ENCODE results near the gene PLEKHG4. TPM values are rescaled to one million over a fixed set of nuclear protein-coding genes. Genes with fewer than 3 reads are reported as not detected.

The PLEKHG4 gene
- total and polyA plus RNA-seq, 9 of the 15 experiments (the other 6 are each of a cell fraction or from before 2014, with no cell fraction given): 3.7 to 36.8 (median 17.9) TPM

DNA sequence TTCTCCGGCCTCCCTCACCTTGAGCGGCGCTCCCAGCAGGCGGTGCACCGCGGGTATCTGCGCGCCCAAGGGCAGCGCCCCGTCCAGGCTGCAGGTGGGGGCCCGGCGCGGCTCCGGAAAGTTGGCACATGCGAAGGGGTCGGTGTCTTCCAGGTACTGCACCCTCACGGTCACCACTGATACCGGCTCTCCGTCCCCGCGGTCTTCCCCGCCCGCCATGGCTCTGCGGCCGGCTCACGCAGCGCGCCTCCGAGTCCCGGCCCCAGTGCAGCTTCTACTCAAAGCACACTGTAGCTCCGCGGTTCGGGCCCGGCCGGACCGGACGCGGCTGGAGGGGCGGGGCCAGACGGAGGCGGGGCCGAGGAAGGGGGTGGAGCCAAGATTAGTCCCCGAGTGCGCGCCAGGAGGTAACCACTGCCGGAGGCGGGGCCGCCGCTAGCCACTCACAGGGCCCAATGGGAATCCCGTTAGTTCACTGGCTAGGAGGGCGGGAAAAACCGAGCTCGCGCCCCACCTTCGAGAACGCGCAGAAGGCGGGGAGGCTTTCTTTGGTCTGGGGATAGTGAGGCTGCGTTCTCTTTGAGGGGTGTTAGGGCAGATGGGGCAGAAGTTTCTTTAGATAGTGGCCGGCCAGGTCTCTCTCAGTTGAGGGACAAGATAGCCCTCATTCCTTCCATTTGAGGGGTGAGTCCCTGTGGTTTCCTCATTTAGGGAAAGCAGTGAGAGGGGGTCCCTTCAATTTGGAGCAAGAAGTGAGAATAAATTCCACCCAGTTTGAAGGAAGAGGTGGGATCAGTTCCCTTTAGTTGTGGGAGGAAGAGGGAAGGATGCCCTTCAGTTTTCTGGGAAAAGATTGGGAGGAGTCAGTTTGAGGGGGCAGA, 31.9 kb upstream of the PLEKHG4 start, which contains the start of gene FHOD1 (continued):
- TF ChIP-seq, protein P1, sequence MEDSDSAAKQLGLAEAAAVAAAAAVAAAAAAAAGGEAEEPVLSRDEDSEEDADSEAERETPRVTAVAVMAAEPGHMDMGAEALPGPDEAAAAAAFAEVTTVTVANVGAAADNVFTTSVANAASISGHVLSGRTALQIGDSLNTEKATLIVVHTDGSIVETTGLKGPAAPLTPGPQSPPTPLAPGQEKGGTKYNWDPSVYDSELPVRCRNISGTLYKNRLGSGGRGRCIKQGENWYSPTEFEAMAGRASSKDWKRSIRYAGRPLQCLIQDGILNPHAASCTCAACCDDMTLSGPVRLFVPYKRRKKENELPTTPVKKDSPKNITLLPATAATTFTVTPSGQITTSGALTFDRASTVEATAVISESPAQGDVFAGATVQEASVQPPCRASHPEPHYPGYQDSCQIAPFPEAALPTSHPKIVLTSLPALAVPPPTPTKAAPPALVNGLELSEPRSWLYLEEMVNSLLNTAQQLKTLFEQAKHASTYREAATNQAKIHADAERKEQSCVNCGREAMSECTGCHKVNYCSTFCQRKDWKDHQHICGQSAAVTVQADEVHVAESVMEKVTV (CRISPR knock-in tag; IDR thresholded peaks at IDR 0.05): no peak
- TF ChIP-seq SUPT5H (IDR thresholded peaks at IDR 0.05) (peak; percentile 88), SMARCA4 (IDR thresholded peaks at IDR 0.05) (no peak), RBM15 (IDR thresholded peaks at IDR 0.05; ENCODE audit: insufficient read depth, low read length) (no peak), FOXA1 (IDR thresholded peaks at IDR 0.05; ENCODE audit: borderline replicate concordance) (no peak), NCOA1 (IDR thresholded peaks at IDR 0.05; ENCODE audit: low read depth) (no peak), STAT5A (IDR thresholded peaks at IDR 0.05; ENCODE audit: borderline replicate concordance, low read length) (no peak)
- TF ChIP-seq, protein P2, sequence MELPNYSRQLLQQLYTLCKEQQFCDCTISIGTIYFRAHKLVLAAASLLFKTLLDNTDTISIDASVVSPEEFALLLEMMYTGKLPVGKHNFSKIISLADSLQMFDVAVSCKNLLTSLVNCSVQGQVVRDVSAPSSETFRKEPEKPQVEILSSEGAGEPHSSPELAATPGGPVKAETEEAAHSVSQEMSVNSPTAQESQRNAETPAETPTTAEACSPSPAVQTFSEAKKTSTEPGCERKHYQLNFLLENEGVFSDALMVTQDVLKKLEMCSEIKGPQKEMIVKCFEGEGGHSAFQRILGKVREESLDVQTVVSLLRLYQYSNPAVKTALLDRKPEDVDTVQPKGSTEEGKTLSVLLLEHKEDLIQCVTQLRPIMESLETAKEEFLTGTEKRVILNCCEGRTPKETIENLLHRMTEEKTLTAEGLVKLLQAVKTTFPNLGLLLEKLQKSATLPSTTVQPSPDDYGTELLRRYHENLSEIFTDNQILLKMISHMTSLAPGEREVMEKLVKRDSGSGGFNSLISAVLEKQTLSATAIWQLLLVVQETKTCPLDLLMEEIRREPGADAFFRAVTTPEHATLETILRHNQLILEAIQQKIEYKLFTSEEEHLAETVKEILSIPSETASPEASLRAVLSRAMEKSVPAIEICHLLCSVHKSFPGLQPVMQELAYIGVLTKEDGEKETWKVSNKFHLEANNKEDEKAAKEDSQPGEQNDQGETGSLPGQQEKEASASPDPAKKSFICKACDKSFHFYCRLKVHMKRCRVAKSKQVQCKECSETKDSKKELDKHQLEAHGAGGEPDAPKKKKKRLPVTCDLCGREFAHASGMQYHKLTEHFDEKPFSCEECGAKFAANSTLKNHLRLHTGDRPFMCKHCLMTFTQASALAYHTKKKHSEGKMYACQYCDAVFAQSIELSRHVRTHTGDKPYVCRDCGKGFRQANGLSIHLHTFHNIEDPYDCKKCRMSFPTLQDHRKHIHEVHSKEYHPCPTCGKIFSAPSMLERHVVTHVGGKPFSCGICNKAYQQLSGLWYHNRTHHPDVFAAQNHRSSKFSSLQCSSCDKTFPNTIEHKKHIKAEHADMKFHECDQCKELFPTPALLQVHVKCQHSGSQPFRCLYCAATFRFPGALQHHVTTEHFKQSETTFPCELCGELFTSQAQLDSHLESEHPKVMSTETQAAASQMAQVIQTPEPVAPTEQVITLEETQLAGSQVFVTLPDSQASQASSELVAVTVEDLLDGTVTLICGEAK (IDR thresholded peaks at IDR 0.05): 0 out of 2 replicates have a peak, but pooled peaks have one; percentile 12
- TF ChIP-seq, protein P2 (CRISPR knock-in tag; IDR thresholded peaks at IDR 0.05): 0 out of 2 replicates have a peak, but pooled peaks have one; percentile 9
- TF ChIP-seq, protein P3, sequence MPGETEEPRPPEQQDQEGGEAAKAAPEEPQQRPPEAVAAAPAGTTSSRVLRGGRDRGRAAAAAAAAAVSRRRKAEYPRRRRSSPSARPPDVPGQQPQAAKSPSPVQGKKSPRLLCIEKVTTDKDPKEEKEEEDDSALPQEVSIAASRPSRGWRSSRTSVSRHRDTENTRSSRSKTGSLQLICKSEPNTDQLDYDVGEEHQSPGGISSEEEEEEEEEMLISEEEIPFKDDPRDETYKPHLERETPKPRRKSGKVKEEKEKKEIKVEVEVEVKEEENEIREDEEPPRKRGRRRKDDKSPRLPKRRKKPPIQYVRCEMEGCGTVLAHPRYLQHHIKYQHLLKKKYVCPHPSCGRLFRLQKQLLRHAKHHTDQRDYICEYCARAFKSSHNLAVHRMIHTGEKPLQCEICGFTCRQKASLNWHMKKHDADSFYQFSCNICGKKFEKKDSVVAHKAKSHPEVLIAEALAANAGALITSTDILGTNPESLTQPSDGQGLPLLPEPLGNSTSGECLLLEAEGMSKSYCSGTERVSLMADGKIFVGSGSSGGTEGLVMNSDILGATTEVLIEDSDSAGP (CRISPR knock-in tag; IDR thresholded peaks at IDR 0.05): no peak
- TF ChIP-seq, protein P4, sequence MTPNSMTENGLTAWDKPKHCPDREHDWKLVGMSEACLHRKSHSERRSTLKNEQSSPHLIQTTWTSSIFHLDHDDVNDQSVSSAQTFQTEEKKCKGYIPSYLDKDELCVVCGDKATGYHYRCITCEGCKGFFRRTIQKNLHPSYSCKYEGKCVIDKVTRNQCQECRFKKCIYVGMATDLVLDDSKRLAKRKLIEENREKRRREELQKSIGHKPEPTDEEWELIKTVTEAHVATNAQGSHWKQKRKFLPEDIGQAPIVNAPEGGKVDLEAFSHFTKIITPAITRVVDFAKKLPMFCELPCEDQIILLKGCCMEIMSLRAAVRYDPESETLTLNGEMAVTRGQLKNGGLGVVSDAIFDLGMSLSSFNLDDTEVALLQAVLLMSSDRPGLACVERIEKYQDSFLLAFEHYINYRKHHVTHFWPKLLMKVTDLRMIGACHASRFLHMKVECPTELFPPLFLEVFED (CRISPR knock-in tag; conservative IDR thresholded peaks at IDR 0.05): no peak
- TF ChIP-seq, protein P5, sequence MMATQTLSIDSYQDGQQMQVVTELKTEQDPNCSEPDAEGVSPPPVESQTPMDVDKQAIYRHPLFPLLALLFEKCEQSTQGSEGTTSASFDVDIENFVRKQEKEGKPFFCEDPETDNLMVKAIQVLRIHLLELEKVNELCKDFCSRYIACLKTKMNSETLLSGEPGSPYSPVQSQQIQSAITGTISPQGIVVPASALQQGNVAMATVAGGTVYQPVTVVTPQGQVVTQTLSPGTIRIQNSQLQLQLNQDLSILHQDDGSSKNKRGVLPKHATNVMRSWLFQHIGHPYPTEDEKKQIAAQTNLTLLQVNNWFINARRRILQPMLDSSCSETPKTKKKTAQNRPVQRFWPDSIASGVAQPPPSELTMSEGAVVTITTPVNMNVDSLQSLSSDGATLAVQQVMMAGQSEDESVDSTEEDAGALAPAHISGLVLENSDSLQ (IDR thresholded peaks at IDR 0.05): no peak
